ENCODE results near the gene CHRNB1.

CHRNB1 gene

GRCh38 chr17:7444682-7445618 lies at the start of gene CHRNB1:
Gene CHRNB1, plus strand, starts transcription at chr17:7445061. Its CDS starts 67 bp downstream, at chr17:7445128.
- DNase-seq, result peak; percentile 94
- no peaks in the 10 kb centered on the region for H3K9me3 Mint-ChIP-seq
- H3K4me3 Mint-ChIP-seq, result peak within 1 kb of the TSS; percentile 84
- peaks cover 5% of the 10 kb centered on the region for H3K36me3 Mint-ChIP-seq (ENCODE audit: low read depth)
- H3K4me1 Mint-ChIP-seq, result peaks cover 68% of the 10 kb centered on the region
- peak; percentile 6 for TF ChIP-seq CTCF (IDR thresholded peaks at IDR 0.05)
- H3K27me3 Mint-ChIP-seq (ENCODE audit: low read depth, poor library complexity), result peaks cover 48% of the 10 kb centered on the region
- H3K27ac Mint-ChIP-seq, result peak within 1 kb of the TSS; percentile 21

GRCh38 chr17:7396147-7396546 lies 48.7 kb upstream of the CHRNB1 start:
- H3K36me3 Mint-ChIP-seq (ENCODE audit: low read depth), result peaks cover 21% of the 10 kb centered on the region
- H3K4me1 Mint-ChIP-seq, result peaks cover 35% of the 10 kb centered on the region
- peak overlapping the region; percentile 9 for H3K4me3 Mint-ChIP-seq
- DNase-seq, result no peak
- no peak overlapping the region for H3K27ac Mint-ChIP-seq
- no peak for TF ChIP-seq CTCF (IDR thresholded peaks at IDR 0.05)
- H3K27me3 Mint-ChIP-seq (ENCODE audit: low read depth, poor library complexity), result peaks cover 4% of the 10 kb centered on the region
- H3K9me3 Mint-ChIP-seq, result no peaks in the 10 kb centered on the region

GRCh38 chr17:7398612-7399011 lies 46.2 kb upstream of the CHRNB1 start:
- Mint-ChIP-seq H3K4me1 (peaks cover 34% of the 10 kb centered on the region), H3K9me3 (no peaks in the 10 kb centered on the region), H3K36me3 (ENCODE audit: low read depth) (peaks cover 15% of the 10 kb centered on the region), H3K27ac (no peak overlapping the region), H3K27me3 (ENCODE audit: low read depth, poor library complexity) (peaks cover 4% of the 10 kb centered on the region), H3K4me3 (no peak overlapping the region)
- DNase-seq, result no peak
- TF ChIP-seq CTCF (IDR thresholded peaks at IDR 0.05), result no peak

GRCh38 chr17:7403043-7403726 lies 41.7 kb upstream of the CHRNB1 start:
- peak; percentile 75 for DNase-seq
- Mint-ChIP-seq H3K9me3 (no peaks in the 10 kb centered on the region), H3K36me3 (ENCODE audit: low read depth) (peaks cover 15% of the 10 kb centered on the region), H3K27me3 (ENCODE audit: low read depth, poor library complexity) (no peaks in the 10 kb centered on the region), H3K4me1 (peaks cover 47% of the 10 kb centered on the region), H3K27ac (peak overlapping the region; percentile 83), H3K4me3 (peak overlapping the region; percentile 83)
- TF ChIP-seq CTCF (IDR thresholded peaks at IDR 0.05), result no peak

GRCh38 chr17:7403727-7403976 lies 41.2 kb upstream of the CHRNB1 start:
- no peak for TF ChIP-seq CTCF (IDR thresholded peaks at IDR 0.05)
- H3K4me3 Mint-ChIP-seq, result peak overlapping the region; percentile 83
- no peak for DNase-seq
- H3K27ac Mint-ChIP-seq, result peak overlapping the region; percentile 83
- H3K4me1 Mint-ChIP-seq, result peaks cover 47% of the 10 kb centered on the region
- no peaks in the 10 kb centered on the region for H3K27me3 Mint-ChIP-seq (ENCODE audit: low read depth, poor library complexity)
- peaks cover 15% of the 10 kb centered on the region for H3K36me3 Mint-ChIP-seq (ENCODE audit: low read depth)
- H3K9me3 Mint-ChIP-seq, result no peaks in the 10 kb centered on the region

All from nephron progenitor cell (in vitro differentiated cells).